WTC11 (cell line): Measurements from ENCODE around the gene MUSTN1. TPM values are rescaled to one million over a fixed set of nuclear protein-coding genes. Genes with fewer than 3 reads are reported as not detected.

Experiments used
- ATAC-seq: fragments of 200-7000 bp; cut with Tn5 transposase; 2 replicates; pipeline ENCODE4 v1.10.0; 2021; ENCODE audit warnings: mild to moderate bottlenecking, moderate library complexity
- CTCF ChIA-PET: fragments of 300-600 bp; sonication (Branson Sonifier 250); formaldehyde crosslinking; loops from one replicate; lab custom pipeline; 2021; ENCODE audit warnings: antibody characterized with exemption; lab: Charles Lee
- POLR2A ChIA-PET: fragments of 350-600 bp; sonication (Branson Sonifier 250); formaldehyde crosslinking; loops from one replicate; lab custom pipeline; 2021; ENCODE audit warnings: antibody characterized with exemption; lab: Charles Lee
- DNase-seq: peaks from one replicate; pipeline ENCODE4 v3.0.0; 2021; ENCODE audit warnings: low spot score
- H3K27ac Mint-ChIP-seq: 2 replicates; pipeline ENCODE4 v1.8.0; 2021; ENCODE audit warnings: mixed read lengths
- H3K27me3 Mint-ChIP-seq: 2 replicates; pipeline ENCODE4 v1.8.0; 2021; ENCODE audit warnings: low read depth, mild to moderate bottlenecking, moderate library complexity, mixed read lengths
- H3K36me3 Mint-ChIP-seq: 2 replicates; pipeline ENCODE4 v1.8.0; 2021; ENCODE audit warnings: mixed read lengths
- H3K4me1 Mint-ChIP-seq: 2 replicates; pipeline ENCODE4 v1.8.0; 2022; ENCODE audit warnings: mixed read lengths
- H3K4me3 Mint-ChIP-seq: 2 replicates; pipeline ENCODE4 v1.8.0; 2021; ENCODE audit warnings: mild to moderate bottlenecking, moderate library complexity, mixed read lengths
- H3K9me3 Mint-ChIP-seq: 2 replicates; pipeline ENCODE4 v1.8.0; 2021; ENCODE audit warnings: mixed read lengths
- CREB1 ChIP-seq: sonication (generic); formaldehyde crosslinking; IDR thresholded peaks from 2 replicates; pipeline ENCODE4 v1.8.0; 2023; ENCODE audit warnings: mild to moderate bottlenecking, missing genetic modification reagents
- FOXK1 ChIP-seq: sonication (generic); formaldehyde crosslinking; IDR thresholded peaks from 2 replicates; pipeline ENCODE4 v1.8.0; 2022; ENCODE audit warnings: mild to moderate bottlenecking, moderate library complexity, missing genetic modification reagents
- FOXP1 ChIP-seq: sonication (generic); formaldehyde crosslinking; IDR thresholded peaks from 2 replicates; pipeline ENCODE4 v1.8.0; 2022; ENCODE audit warnings: missing genetic modification reagents, mild to moderate bottlenecking, moderate library complexity, borderline replicate concordance
- HMGA2 ChIP-seq: fragments of 250-450 bp; sonication (Bioruptor Pico); IDR thresholded peaks from 2 replicates; pipeline ENCODE4 v1.4.0; 2021; ENCODE audit warnings: mild to moderate bottlenecking, moderate library complexity
- JAZF1 ChIP-seq: fragments of 250-450 bp; sonication (Bioruptor Pico); IDR thresholded peaks from 2 replicates; pipeline ENCODE4 v1.9.0; 2021; ENCODE audit warnings: moderate library complexity, mild to moderate bottlenecking, inconsistent platforms
- MYBL2 ChIP-seq: sonication (generic); formaldehyde crosslinking; IDR thresholded peaks from 2 replicates; pipeline ENCODE4 v1.8.1; 2023; ENCODE audit warnings: mild to moderate bottlenecking, moderate library complexity, missing genetic modification reagents
- NFATC4 ChIP-seq: fragments of 250-450 bp; sonication (Bioruptor Pico); IDR thresholded peaks from 2 replicates; pipeline ENCODE4 v1.9.0; 2021; ENCODE audit warnings: mild to moderate bottlenecking
- NFE2L1 ChIP-seq: sonication (generic); formaldehyde crosslinking; IDR thresholded peaks from 2 replicates; pipeline ENCODE4 v1.8.1; 2023; ENCODE audit warnings: missing genetic modification reagents
- NFYB ChIP-seq: sonication (generic); formaldehyde crosslinking; conservative IDR thresholded peaks from 2 replicates; pipeline ENCODE4 v1.8.0; 2022; ENCODE audit warnings: low read depth, missing genetic modification reagents
- OVOL2 ChIP-seq: fragments of 250-450 bp; sonication (Bioruptor Pico); IDR thresholded peaks from 2 replicates; pipeline ENCODE4 v1.9.0; 2021; ENCODE audit warnings: mild to moderate bottlenecking, borderline replicate concordance
- SMAD4 ChIP-seq: sonication (generic); formaldehyde crosslinking; IDR thresholded peaks from 2 replicates; pipeline ENCODE4 v1.8.0; 2022; ENCODE audit warnings: mild to moderate bottlenecking, missing genetic modification reagents
- TCF7 ChIP-seq: sonication (generic); formaldehyde crosslinking; IDR thresholded peaks from 2 replicates; pipeline ENCODE4 v1.8.0; 2022; ENCODE audit warnings: mild to moderate bottlenecking, low read depth, missing genetic modification reagents, moderate library complexity
- ZBTB21 ChIP-seq: sonication (generic); formaldehyde crosslinking; IDR thresholded peaks from 2 replicates; pipeline ENCODE4 v1.8.1; 2023; ENCODE audit warnings: mild to moderate bottlenecking, missing genetic modification reagents, borderline replicate concordance
- ZNF423 ChIP-seq: fragments of 250-450 bp; sonication (Bioruptor Pico); IDR thresholded peaks from 2 replicates; pipeline ENCODE4 v2.1.2; 2022; ENCODE audit warnings: mild to moderate bottlenecking, moderate library complexity
- total RNA-seq: library from RNA; stranded (reverse); gene quantifications from 3 replicates; pipeline ENCODE4 v1.2.3, GENCODE V29; 2021
- TF ChIP-seq, protein P1 (sequence below): sonication (generic); formaldehyde crosslinking; IDR thresholded peaks from 2 replicates; pipeline ENCODE4 v1.8.1; 2023; ENCODE audit warnings: mild to moderate bottlenecking, missing genetic modification reagents
- TF ChIP-seq, protein P2 (sequence below): fragments of 200-600 bp; IDR thresholded peaks from 2 replicates; pipeline ENCODE4 v1.8.0; 2022; ENCODE audit warnings: antibody characterized with exemption
- TF ChIP-seq, protein P3 (sequence below): fragments of 250-450 bp; sonication (Bioruptor Pico); IDR thresholded peaks from 2 replicates; pipeline ENCODE4 v2.1.2; 2022; ENCODE audit warnings: mild to moderate bottlenecking, moderate library complexity
- TF ChIP-seq, protein P4 (sequence below): sonication (generic); formaldehyde crosslinking; conservative IDR thresholded peaks from 2 replicates; pipeline ENCODE4 v1.8.1; 2022; ENCODE audit warnings: mild to moderate bottlenecking, missing genetic modification reagents
- TF ChIP-seq, protein P5 (sequence below): sonication (generic); formaldehyde crosslinking; IDR thresholded peaks from 2 replicates; pipeline ENCODE4 v1.8.1; 2023; ENCODE audit warnings: mild to moderate bottlenecking, missing genetic modification reagents, borderline replicate concordance

MUSTN1 gene
- total RNA-seq, 1 experiment from 2014 or later = 4.2 TPM

DNA sequence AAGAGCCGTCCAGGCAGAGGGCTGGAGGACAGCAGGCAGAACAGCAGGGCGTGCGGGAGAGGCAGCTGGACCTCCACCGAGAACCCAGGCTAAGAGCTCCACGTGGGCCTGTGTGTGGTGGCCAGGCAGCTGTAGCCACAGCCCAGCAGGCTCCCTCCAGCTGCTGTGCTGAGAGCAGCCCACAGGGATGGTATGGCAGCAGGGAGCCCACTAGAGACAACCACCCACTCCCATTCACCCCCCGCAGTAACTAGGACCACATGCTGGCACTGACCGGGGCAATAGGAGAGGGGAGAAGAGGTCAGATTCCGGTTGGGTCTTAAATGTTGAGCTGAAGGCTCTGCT, 25.6 kb upstream of the MUSTN1 start:
- H3K27ac Mint-ChIP-seq = no peak overlapping the region
- ATAC-seq = no peak
- TF ChIP-seq ZNF423 (CRISPR knock-in tag) = no peak
- TF ChIP-seq JAZF1 (CRISPR knock-in tag) = no peak
- TF ChIP-seq TCF7 (CRISPR knock-in tag) = no peak
- TF ChIP-seq, protein P1, sequence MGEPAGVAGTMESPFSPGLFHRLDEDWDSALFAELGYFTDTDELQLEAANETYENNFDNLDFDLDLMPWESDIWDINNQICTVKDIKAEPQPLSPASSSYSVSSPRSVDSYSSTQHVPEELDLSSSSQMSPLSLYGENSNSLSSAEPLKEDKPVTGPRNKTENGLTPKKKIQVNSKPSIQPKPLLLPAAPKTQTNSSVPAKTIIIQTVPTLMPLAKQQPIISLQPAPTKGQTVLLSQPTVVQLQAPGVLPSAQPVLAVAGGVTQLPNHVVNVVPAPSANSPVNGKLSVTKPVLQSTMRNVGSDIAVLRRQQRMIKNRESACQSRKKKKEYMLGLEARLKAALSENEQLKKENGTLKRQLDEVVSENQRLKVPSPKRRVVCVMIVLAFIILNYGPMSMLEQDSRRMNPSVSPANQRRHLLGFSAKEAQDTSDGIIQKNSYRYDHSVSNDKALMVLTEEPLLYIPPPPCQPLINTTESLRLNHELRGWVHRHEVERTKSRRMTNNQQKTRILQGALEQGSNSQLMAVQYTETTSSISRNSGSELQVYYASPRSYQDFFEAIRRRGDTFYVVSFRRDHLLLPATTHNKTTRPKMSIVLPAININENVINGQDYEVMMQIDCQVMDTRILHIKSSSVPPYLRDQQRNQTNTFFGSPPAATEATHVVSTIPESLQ = no peak
- no peak for TF ChIP-seq NFATC4 (CRISPR knock-in tag)
- TF ChIP-seq, protein P2, sequence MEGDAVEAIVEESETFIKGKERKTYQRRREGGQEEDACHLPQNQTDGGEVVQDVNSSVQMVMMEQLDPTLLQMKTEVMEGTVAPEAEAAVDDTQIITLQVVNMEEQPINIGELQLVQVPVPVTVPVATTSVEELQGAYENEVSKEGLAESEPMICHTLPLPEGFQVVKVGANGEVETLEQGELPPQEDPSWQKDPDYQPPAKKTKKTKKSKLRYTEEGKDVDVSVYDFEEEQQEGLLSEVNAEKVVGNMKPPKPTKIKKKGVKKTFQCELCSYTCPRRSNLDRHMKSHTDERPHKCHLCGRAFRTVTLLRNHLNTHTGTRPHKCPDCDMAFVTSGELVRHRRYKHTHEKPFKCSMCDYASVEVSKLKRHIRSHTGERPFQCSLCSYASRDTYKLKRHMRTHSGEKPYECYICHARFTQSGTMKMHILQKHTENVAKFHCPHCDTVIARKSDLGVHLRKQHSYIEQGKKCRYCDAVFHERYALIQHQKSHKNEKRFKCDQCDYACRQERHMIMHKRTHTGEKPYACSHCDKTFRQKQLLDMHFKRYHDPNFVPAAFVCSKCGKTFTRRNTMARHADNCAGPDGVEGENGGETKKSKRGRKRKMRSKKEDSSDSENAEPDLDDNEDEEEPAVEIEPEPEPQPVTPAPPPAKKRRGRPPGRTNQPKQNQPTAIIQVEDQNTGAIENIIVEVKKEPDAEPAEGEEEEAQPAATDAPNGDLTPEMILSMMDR = no peak
- no peak for TF ChIP-seq NFE2L1
- TF ChIP-seq ZBTB21 (CRISPR knock-in tag) = no peak
- TF ChIP-seq CREB1 (CRISPR knock-in tag) = no peak
- no peak for TF ChIP-seq OVOL2 (CRISPR knock-in tag)
- no peak for TF ChIP-seq HMGA2
- no peak for TF ChIP-seq FOXK1 (CRISPR knock-in tag)
- TF ChIP-seq NFYB = no peak
- TF ChIP-seq FOXP1 (CRISPR knock-in tag) = no peak
- TF ChIP-seq SMAD4 = no peak
- TF ChIP-seq MYBL2 = no peak
- TF ChIP-seq, protein P3, sequence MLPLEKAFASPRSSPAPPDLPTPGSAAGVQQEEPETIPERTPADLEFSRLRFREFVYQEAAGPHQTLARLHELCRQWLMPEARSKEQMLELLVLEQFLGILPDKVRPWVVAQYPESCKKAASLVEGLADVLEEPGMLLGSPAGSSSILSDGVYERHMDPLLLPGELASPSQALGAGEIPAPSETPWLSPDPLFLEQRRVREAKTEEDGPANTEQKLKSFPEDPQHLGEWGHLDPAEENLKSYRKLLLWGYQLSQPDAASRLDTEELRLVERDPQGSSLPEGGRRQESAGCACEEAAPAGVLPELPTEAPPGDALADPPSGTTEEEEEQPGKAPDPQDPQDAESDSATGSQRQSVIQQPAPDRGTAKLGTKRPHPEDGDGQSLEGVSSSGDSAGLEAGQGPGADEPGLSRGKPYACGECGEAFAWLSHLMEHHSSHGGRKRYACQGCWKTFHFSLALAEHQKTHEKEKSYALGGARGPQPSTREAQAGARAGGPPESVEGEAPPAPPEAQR (CRISPR knock-in tag) = no peak
- TF ChIP-seq, protein P4, sequence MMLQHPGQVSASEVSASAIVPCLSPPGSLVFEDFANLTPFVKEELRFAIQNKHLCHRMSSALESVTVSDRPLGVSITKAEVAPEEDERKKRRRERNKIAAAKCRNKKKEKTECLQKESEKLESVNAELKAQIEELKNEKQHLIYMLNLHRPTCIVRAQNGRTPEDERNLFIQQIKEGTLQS (CRISPR knock-in tag) = no peak
- TF ChIP-seq, protein P5, sequence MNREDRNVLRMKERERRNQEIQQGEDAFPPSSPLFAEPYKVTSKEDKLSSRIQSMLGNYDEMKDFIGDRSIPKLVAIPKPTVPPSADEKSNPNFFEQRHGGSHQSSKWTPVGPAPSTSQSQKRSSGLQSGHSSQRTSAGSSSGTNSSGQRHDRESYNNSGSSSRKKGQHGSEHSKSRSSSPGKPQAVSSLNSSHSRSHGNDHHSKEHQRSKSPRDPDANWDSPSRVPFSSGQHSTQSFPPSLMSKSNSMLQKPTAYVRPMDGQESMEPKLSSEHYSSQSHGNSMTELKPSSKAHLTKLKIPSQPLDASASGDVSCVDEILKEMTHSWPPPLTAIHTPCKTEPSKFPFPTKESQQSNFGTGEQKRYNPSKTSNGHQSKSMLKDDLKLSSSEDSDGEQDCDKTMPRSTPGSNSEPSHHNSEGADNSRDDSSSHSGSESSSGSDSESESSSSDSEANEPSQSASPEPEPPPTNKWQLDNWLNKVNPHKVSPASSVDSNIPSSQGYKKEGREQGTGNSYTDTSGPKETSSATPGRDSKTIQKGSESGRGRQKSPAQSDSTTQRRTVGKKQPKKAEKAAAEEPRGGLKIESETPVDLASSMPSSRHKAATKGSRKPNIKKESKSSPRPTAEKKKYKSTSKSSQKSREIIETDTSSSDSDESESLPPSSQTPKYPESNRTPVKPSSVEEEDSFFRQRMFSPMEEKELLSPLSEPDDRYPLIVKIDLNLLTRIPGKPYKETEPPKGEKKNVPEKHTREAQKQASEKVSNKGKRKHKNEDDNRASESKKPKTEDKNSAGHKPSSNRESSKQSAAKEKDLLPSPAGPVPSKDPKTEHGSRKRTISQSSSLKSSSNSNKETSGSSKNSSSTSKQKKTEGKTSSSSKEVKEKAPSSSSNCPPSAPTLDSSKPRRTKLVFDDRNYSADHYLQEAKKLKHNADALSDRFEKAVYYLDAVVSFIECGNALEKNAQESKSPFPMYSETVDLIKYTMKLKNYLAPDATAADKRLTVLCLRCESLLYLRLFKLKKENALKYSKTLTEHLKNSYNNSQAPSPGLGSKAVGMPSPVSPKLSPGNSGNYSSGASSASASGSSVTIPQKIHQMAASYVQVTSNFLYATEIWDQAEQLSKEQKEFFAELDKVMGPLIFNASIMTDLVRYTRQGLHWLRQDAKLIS (CRISPR knock-in tag) = no peak

More for the DNA sequence above, 25.6 kb upstream of the MUSTN1 start:
- peaks cover 24% of the 10 kb centered on the region for H3K36me3 Mint-ChIP-seq
- no peak overlapping the region for H3K4me3 Mint-ChIP-seq
- CTCF ChIA-PET = interaction anchor here (0.6 to 1.2 kb wide), 5 partner anchors 19 to 127 kb away, joined by 3 to 5 read pairs (median 3); no protein-coding TSS in a partner anchor
- peaks cover 24% of the 10 kb centered on the region for H3K9me3 Mint-ChIP-seq
- DNase-seq = no peak
- no peaks in the 10 kb centered on the region for H3K27me3 Mint-ChIP-seq
- POLR2A ChIA-PET = no interaction called here
- H3K4me1 Mint-ChIP-seq = no peaks in the 10 kb centered on the region
